Activated gamma-delta T cell treated with Interleukin-2 at 50 U/mL for 16 hours (primary cell): ENCODE results near the gene EXOC3L1.
A peak's percentile ranks its signal among the peaks of the same experiment; 100 is the strongest.

ENCODE experiments used
- DNase-seq: peaks from one replicate; pipeline ENCODE4 v3.0.0-alpha.2; 2020

Gene EXOC3L1

DNA sequence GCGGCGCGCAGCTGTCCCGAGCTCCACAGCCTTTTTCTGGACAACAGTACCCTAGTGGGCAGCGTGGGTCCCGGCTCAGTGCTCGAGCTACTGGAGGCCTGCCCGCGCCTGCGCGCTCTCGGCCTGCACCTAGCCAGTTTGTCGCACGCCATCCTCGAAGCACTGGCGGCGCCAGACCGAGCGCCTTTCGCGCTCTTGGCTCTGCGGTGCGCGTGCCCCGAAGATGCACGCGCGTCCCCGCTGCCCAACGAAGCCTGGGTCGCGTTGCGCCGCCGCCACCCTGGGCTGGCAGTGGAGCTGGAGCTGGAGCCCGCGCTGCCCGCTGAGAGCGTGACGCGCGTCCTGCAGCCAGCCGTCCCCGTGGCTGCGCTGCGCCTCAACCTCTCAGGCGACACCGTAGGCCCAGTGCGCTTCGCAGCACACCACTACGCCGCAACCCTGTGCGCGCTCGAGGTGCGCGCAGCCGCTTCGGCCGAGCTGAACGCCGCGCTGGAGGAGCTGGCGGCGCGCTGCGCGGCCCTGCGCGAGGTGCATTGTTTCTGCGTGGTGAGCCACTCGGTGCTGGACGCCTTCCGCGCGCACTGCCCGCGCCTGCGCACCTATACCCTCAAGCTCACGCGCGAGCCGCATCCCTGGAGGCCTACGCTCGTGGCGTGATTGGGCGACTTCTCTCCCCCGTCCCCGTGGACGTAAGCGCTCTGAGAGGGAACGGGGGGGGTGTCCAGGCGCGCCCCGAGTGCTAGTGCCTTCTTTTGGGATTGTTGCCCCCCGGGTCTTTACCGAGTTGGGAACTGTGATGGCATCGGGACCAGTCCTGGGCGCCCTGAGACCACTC lies 26.6 kb downstream of the EXOC3L1 start:
- no peak for DNase-seq

DNA sequence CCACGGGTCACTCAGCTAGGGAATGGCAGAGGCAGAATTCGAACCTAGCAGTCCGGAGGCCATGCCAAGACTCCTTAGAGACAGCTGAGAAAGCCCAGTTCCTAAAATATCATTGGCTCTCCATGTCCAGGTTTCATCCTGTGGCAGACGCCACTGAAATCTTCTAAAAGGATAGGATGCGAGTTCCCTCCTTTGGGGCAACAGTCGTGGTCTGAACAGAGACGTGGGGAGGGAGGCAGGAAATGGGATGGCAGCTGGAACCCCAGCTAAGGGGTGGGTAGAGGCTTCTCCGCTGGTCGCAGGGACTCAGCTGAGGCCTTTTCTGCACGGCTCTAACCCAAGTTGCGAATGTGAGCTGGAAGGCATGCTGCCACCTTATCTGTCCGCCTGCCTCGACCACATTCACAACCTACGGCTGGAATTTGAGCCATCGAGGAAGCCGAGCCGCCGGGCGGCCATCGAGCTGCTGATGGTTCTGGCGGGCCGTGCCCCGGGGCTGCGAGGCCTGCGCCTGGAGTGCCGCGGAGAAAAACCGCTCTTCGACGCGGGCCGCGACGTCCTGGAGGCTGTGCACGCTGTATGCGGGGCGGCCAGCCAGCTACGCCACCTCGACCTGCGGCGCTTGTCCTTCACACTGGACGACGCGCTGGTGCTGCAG lies 27.3 kb downstream of the EXOC3L1 start:
- no peak for DNase-seq

DNA sequence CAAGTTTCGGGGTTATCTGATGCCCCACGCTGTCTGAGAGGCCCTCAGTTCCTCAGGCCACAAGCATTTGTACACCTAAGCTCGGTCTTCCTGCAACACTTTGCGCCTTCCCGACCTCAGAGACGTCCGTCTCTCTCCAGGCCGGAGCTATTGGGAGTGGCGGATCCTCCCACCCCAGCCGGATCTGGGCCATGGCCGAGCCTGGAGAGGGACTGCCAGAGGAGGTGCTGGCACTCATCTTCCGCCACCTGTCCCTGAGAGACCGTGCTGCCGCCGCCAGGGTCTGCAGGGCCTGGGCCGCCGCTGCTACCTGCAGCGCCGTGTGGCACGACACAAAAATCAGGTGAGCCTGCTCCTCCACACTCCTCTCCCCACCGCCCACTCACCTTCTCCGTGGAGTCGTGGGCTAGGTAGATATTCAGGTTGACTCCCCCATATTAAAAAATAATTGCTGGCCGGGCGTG lies 28.3 kb downstream of the EXOC3L1 start:
- DNase-seq: no peak

DNA sequence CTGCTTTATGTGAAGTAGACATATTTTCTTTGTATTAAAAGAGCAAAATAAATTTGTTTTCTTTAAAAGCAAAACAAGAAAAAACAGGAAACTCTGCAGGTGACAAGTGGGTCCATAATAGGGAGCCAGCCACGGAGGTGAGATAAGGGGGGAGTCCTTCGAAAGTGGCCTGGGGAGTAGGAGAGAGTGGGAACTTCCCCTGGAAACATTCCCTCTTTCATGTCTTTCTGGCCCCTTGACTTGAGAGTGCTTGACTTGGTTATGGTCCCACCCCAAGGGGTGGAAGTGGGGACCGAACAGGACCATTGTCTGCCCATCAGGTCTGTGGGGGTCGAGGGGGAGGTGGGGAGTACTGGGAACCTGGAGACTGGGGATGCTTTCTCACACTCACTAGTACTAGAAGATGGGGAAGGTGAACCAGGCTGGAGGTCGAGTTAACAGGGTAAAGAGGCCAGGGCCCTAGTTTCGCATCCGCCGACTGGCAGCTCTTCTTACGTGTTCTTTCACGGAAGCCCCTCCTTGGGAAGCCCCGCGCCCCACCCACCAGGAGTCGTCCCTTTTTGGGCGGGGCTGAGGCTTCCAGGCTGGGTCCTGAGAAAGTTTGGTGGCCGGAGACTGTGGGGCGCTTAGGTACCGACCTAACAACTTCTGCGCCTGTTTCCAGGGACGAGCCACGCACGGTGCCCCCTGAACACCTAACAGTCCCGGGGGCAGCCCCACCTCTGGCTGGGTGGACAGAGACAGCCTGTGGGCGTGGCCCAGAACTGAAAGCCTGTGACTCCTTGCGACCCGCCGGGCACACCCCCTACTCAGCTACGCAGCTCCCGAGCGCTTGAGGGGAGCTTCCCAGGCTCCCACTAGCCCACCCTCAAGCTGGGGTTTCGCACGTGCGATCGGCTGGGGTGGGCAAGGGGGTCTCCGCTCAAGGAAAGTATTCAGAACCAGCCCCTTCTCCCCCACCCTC lies 31.0 kb downstream of the EXOC3L1 start:
- DNase-seq: peak; percentile 66

DNA sequence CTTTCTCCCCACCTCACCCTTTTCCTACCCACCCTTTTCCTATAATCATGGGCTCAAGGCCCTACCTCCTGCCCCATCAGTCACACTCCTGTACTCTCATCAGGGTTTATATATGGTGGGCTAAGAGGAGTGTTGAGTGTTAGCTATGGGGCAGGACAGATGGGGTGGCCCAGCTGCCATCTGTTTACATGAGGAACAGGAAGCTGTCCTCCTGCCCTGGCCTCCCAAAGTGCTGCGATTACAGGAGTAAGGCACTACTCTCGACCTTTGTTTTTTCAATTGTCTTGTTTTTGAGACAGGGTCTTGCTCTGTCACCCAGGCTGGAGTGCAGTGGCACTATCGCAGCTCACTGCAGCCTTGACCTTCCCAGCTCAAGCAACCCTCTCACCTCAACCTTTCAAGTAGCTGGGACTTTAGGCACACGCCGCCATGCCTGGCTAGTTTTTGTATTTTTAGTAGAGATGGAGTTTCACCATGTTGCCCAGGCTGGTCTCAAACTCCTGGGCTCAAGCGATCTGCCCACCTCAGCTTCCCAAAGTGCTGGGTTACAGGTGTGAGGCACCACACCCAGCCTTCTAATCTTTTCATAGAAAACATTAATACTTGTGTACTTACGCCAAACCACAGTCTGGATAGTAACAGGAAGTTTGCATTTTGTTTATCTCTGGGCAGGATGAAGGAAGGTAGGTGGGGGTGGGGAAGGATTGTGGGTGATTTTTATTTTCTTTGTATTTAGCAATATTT lies 31.9 kb downstream of the EXOC3L1 start:
- no peak for DNase-seq

DNA sequence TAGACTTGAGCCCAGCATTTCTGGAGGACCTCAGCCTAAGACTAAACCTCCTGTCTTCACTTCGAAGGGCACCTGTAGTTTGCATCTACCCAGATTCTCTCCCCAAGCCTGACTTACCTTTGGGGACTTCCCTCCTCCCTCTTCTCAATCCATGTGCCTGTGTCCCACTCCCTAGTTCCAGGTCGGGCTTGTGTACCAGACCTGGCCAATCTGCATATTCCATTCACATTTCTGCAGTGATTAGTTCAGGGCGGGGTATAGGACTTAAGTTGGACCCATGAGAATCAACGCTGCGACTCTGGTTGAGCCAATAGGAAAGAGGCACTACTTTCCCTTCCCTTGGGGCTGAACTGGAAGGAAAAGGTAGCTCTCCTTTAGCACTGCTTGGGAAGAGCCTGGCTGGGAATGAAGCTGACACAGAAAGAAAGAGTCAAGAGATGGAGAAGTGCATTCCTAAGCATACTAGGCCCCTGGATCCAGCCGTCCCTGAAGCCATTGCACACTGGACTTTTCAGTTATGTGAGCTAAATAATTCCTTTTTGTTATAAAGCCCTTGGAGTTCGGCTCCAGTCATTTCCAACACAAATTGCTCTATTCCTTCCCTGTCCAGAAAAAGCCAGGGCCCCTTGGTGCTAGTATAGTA lies 32.7 kb downstream of the EXOC3L1 start:
- no peak for DNase-seq

DNA sequence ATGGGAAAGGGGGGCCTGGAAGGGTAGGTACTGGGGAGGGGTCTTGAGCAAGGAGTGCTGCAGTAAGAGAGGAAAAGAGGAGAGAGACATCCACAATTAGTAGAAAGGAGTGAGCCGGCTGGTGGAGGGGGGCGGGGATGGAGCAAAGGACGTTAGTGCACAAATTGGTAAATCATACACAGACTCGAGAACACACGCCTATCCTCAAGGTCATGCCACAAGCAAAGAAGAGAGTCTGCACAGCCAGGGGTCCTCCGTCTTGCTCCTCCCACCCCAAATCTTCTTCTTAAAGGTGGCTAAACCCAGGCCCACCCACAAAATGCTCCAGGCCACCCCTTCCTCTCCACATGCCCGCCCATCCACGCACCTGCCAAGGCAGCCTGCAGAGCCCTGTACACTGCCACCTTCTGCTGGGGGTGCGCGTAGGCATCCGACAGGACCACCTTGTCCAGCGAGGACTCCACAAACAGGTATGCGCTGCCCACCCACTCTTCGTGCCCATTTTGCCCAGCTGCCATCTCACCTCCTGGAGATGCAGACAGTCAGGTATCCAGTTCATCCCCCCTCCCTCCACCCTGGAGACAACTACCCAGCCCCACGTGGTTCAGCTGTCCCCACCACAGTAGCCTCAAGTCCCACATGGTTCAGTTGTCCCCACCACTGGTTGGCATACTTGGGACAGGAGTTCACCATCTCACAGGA lies 33.6 kb downstream of the EXOC3L1 start:
- no peak for DNase-seq

DNA sequence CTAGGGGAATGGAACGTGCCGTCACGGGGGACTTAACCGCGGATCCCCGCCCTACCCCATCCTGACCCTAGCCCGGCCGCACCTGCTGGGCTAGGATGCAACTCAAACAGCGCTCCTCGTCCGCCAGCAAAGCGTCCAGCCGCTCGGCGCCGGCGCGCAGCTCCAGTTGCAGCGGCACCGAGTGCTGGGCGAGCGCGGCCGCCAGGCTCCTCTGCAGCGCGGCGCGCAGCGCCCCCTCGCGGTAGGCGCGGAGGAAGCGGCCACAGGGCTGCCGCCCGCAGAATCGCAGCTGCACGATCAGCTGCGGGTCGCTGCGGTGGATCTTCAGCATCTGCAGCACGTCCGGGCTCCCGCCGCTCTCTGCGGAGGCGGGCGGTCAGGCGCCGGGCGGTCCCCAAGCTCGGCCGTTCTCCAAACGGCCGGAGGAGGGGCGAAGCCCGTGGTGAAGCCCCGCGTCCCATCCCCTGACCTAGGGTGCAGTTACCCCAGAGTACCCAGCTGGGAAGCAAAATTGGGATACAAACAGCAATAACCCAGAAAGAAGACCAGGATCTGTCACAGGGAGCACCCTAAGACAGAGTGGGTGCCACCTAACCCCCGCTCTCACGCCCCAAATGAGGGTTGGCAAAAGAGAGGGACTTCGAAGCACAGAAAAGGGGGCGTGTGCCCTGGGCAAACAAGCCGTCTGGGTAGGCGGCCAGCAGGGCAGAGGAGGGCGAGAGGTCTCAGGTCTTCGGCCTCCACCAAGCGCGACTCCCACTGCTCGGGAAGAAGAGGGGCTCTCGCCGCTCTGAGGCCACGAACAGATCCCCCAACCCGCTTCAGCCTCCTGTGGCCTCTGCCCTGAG lies 34.4 kb downstream of the EXOC3L1 start:
- peak; percentile 75 for DNase-seq

DNA sequence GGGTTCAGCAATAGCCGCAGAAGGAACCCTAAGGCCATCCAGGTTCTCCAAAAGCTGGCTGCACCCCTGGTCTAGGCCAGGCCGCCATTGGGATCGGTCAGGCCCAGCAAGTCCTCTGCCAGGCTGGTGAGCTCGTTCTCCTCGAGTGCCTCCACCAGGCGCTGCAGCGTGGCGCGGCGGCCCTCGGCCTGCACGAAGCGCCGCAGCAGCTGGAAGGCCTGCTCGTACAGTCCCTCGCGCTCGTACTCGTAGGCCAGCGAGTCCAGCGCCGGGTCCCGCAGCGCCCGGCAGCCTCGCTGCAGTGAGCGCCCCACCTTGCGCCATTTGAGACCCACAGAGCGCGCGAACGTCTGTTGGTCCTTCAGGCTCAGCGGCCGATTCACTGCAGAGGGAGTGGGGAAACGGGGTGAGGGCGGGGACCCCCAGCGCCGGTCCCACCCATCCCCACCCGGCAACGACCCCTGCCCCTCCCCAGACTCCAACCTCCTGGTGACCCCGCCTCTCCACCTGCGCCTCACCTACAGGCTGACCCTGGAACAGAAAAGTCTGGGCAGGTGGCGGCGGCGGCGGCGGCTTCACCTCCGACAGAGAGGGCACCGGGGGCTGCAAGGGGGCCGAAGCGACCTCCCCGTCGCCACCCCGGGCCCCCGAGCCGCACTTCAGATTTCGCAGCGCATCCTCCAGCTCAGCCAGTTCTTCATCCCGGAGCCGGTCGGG lies 35.2 kb downstream of the EXOC3L1 start:
- no peak for DNase-seq

DNA sequence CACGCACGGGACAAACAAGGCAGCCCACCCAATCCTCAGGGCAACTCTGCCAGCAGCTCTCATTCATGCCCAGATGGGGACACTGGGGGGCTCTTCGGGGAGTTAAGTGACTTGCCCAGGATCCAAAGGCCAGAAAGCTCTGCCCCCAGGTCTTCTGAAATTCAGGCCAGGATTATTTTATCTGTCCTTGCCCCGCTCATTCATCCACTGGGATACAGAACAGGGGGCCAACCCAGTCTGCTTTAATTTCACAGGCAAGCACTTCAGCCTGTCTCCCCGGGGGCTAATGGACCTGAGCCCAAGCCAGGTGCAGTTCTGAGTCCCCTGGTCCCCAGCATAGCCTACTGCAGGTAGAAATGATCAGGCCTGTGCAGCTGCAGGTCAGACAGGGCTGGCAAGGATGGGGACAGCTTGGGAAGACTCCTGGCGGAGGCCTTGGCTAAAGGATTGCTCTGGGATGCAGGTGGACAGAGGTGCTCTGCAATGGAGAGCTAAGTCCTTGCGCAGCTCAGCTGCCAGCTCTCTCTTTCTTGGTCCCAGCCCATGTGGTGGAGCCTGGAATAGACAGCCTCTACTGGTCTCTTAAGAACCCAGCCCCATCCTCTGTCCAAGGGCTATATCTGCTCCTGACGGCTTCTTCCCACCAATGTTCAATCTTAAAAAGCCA lies 38.4 kb downstream of the EXOC3L1 start:
- DNase-seq: no peak

DNA sequence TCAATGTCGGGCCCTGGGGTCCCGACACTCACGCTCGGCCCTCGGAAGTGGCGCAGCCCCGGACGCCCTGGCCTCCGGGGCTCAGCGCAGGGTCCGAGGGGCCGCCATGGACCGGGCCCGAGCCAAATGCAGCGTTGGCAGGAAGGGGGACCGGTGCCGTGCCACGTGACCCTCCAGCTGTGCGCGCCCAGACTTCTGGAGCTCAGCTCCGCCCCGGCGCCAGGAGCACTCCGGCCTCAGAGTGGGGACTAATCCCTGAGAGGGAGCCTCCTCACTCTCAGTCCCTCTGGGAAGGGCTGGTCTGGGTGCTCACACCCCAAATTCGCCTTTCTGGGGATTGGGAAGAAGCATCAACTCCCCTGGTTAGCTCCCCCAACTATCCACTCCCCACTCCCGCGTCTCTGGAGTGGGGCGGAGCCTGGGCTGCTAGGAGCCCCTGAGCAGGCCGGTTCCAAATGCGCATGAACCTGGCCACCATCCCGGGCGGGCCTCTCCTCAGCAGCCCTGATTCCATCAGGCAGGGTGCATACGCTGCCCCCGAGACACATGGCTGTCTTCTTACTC lies 39.0 kb downstream of the EXOC3L1 start, which contains the start of gene B3GNT9:
Gene B3GNT9, minus strand, starts transcription at position 166 of the 564 bp plus-strand sequence. CDS start 513 bp downstream, outside the sequence.
- DNase-seq: no peak

DNA sequence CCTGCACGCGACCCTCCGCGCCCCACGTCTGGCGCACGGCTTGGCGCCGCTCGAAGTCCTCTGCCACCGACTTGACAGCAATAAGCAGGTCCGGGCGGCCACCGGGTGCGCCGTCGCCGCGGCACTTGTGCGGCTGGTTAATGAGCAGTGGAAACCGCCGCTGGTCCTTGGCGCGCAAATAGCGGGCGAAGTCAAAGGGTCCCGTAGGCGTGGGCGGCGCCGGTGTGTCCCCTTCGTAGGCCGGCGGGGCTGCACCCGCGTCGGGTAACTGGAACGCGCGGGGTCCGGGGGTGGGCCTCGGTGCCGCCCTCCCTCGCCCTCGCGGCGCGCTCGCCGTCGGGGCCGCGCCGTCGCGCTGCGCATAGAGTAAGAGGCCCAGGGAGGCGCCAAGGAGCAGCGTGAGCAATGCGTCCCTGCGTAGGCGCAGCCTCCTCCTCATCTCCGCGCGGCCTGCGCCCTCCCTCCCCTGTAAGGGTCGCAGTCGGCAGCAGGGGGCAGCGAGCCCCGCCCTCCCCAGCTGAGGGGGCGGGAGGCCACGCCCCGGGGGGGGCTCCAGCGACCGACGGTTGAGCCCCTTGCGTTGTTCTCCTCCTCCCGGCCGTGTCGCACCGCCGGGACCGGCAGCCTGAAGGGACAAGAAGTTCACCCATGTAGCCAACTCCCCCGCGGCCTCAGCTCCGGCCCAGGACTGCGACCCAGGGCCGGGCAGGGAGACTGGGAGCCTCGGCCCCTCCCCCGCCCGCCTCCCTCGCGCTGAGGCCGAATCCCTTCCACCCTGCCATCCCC lies 39.7 kb downstream of the EXOC3L1 start:
- DNase-seq: no peak

DNA sequence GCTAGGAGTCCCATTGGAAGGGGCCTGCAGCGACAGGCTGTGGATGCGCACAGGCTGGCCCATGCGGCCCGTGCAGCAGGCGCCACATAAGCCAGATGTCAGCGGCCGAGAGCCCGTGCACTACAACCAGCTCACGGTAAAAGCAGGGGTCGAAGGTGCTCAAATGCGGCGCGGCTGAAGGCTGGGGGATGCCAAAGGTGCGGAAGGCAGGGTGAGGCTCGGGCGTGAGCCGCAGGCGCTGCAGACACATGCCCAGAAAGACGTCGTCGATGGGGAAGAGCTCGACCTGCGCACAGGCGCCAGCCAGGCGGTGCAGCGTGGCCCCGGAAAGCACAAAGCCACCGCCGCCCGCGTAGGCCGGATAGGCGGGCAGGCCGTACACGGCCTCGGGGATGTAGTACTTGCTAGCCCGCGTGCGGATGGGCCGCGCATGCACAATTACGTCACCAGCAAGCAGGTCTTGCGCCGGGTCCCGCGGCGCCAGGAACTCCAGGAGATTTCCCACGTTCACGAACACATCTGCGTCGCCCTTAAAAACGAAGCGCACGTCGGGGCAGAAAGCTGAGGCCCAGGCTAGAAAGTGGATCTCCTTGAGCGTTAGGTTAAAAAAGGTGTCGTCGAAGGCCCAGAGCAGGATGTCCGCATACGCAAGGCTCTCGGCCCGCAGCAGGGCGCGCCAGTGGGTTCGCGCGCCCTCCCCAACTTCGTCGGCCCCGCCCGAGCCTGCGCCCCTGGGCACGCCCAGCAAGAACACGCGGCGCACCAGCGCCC lies 40.5 kb downstream of the EXOC3L1 start:
- DNase-seq: no peak

DNA sequence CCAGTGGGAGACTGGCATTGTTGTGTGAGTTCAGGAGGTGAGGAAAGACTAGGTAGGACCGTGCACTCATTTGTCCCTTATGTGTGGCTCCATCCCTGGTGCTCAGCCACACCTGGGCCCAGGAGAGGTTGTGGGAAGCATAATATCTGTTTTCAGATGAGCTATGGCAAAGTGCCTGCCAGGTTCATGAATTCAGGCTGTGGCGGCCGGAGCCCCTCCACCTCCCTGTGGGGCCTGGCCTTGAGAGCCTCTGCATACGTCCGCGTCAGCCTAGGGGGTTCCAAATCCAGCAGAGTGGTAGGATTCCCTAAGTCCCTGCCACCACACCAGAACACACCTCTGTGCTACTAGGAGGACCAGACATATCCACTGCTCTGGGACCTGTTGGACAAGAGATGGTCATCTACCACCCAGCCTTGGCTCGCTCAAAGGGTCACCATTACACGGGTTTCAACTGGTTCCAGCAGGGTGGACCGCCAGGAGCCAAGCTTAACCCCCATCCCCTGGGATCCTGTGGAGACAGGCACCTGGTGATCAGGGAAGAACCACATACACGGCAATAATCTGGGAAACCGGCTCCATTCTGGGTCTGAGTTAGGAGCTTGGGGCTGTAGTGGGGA lies 41.2 kb downstream of the EXOC3L1 start:
- no peak for DNase-seq

DNA sequence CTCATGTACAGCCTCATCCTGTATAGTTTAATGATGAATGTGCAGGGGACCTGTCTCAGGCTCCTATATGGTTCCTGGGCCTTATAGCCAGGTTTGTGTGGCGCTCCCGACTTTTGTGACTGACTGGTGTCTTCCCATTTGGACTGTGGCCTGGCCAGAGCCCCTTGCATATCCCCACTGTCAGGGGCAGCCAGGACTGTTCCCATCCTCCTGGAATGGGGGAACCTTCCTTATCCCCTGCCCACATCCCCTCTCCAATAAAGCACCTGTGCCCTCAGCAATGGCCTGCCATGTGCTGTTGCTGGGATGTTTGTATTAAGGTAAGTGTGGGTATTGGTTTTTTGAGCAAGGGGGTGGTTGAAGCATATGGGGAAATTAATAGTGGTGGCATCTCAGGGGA lies 41.7 kb downstream of the EXOC3L1 start:
- no peak for DNase-seq

DNA sequence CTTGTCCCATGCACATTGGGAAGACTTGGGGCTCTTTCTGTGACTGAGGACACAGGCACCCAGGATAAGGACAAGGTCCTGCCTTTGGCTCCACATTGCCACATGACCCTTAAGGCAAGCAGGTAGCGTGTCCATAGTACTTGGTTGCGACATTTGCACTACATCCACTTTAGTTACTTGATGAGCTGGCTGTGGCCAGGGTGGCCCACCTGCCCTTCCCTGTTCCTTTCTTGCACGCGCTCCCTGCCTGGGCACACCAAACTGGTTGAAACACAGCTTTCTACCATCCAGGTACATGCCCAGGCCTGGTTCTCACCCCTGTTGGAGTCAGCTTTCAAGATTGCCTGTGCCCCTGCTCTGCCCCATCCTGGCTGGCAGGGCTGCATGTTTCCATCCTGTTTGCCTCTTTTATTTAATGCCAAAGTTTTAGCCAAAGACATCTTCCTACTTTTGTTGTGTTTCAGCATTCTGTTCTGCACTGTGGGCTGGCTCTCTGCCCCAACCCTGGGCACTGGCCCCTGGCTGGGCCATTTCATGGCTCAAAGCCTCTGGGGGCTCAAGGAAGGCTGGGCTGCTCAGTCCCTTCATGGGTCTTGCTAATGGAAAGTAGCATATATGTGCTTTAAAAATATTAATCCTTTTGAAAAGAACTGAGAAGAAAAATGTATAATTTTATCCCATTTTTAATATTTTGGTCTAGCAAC lies 42.3 kb downstream of the EXOC3L1 start:
- no peak for DNase-seq
